Measurements from ENCODE around the gene ATXN1. TPM values are rescaled to one million over a fixed set of nuclear protein-coding genes. Genes with fewer than 3 reads are reported as not detected.

The ATXN1 gene
- total and polyA plus RNA-seq, 2 of the 13 experiments (the other 11 are each of a cell fraction or from before 2014, with no cell fraction given), result 20.7 to 39.5 TPM

- TF ChIP-seq NCOR1 (IDR thresholded peaks at IDR 0.05; ENCODE audit: borderline replicate concordance, low read length), result no peak
- peak; percentile 38; the same call in 1 of the 2 replicates for TF ChIP-seq POGZ (CRISPR knock-in tag; IDR thresholded peaks at IDR 0.05)
- TF ChIP-seq CREM (IDR thresholded peaks at IDR 0.05), result 0 out of 2 replicates have a peak, but pooled peaks have one; percentile 28
- no peak for TF ChIP-seq CREM (CRISPR knock-in tag; IDR thresholded peaks at IDR 0.05)
- TF ChIP-seq GZF1 (CRISPR knock-in tag; IDR thresholded peaks at IDR 0.05), result no peak
- no peak for TF ChIP-seq NPAS2 (CRISPR knock-in tag; IDR thresholded peaks at IDR 0.05; ENCODE audit: borderline replicate concordance)
- TF ChIP-seq CBX2 (IDR thresholded peaks at IDR 0.05; ENCODE audit: low read depth, low read length), result no peak
- no peak for TF ChIP-seq CBX2 (CRISPR knock-in tag; IDR thresholded peaks at IDR 0.05; ENCODE audit: low read depth)
- TF ChIP-seq HOMEZ (CRISPR knock-in tag; IDR thresholded peaks at IDR 0.05; ENCODE audit: low read depth), result 0 out of 2 replicates have a peak, but pooled peaks have one; percentile 31
- TF ChIP-seq REL (CRISPR knock-in tag; conservative IDR thresholded peaks at IDR 0.05), result no peak
- TF ChIP-seq FOXA1 (IDR thresholded peaks at IDR 0.05), result no peak
- peak; percentile 88 for TF ChIP-seq FOXA1 (CRISPR knock-in tag; IDR thresholded peaks at IDR 0.05)
- no peak for TF ChIP-seq ZNF503 (CRISPR knock-in tag; IDR thresholded peaks at IDR 0.05)
- no peak for TF ChIP-seq SKIL (CRISPR knock-in tag; IDR thresholded peaks at IDR 0.05; ENCODE audit: borderline replicate concordance)
- TF ChIP-seq EZH2 (conservative IDR thresholded peaks at IDR 0.05; ENCODE audit: low read depth, low read length), result no peak
- TF ChIP-seq EP300 (IDR thresholded peaks at IDR 0.05; ENCODE audit: low read depth in 2 of 2, low read length in 2 of 2), result peak in 1 of 2 experiments; percentile 82; a peak in 2 of 4 replicates
- TF ChIP-seq EP300 (CRISPR knock-in tag; IDR thresholded peaks at IDR 0.05; ENCODE audit: borderline replicate concordance), result peak; percentile 72; the same call in 1 of the 2 replicates
Observed at GRCh38 chr6:16690608-16691142, 70.6 kb downstream of the ATXN1 start (continued).
